Measurements from ENCODE around the gene ECHDC3. TPM values are rescaled to one million over a fixed set of nuclear protein-coding genes. Genes with fewer than 3 reads are reported as not detected.
A peak's percentile ranks its signal among the peaks of the same experiment; 100 is the strongest.

Gene ECHDC3
- total RNA-seq, 1 donor from 2014 or later = 4.0 TPM

GRCh38 chr10:11713186-11713743 is 28.9 kb upstream of the ECHDC3 start:
- no peaks in the 10 kb centered on the region for H3K36me3 Mint-ChIP-seq
- H3K4me1 Mint-ChIP-seq (ENCODE audit: unreplicated experiment) = peaks cover 6% of the 10 kb centered on the region
- no peak for TF ChIP-seq CTCF (conservative IDR thresholded peaks at IDR 0.05)
- no peaks in the 10 kb centered on the region for H3K9me3 Mint-ChIP-seq
- DNase-seq (ENCODE audit: extremely low spot score, unreplicated experiment) = no peak
- no peak overlapping the region for H3K4me3 Mint-ChIP-seq
- no peaks in the 10 kb centered on the region for H3K27me3 Mint-ChIP-seq
- H3K27ac Mint-ChIP-seq = peak overlapping the region; percentile 25

- Mint-ChIP-seq H3K27ac (no peak overlapping the region), H3K36me3 (no peaks in the 10 kb centered on the region), H3K4me3 (no peak overlapping the region), H3K9me3 (no peaks in the 10 kb centered on the region), H3K4me1 (ENCODE audit: unreplicated experiment) (peaks cover 5% of the 10 kb centered on the region), H3K27me3 (no peaks in the 10 kb centered on the region)
- no peak for DNase-seq (ENCODE audit: extremely low spot score, unreplicated experiment)
- no peak for TF ChIP-seq CTCF (conservative IDR thresholded peaks at IDR 0.05)
Measured at GRCh38 chr10:11713963-11714362, 28.2 kb upstream of the ECHDC3 start.

GRCh38 chr10:11714750-11715365 is 27.3 kb upstream of the ECHDC3 start:
- Mint-ChIP-seq H3K36me3 (no peaks in the 10 kb centered on the region), H3K9me3 (no peaks in the 10 kb centered on the region), H3K27me3 (no peaks in the 10 kb centered on the region), H3K4me1 (ENCODE audit: unreplicated experiment) (peaks cover 5% of the 10 kb centered on the region), H3K4me3 (no peak overlapping the region), H3K27ac (no peak overlapping the region)
- no peak for DNase-seq (ENCODE audit: extremely low spot score, unreplicated experiment)
- TF ChIP-seq CTCF (conservative IDR thresholded peaks at IDR 0.05) = no peak

GRCh38 chr10:11715815-11716494 is 26.2 kb upstream of the ECHDC3 start:
- Mint-ChIP-seq H3K27me3 (no peaks in the 10 kb centered on the region), H3K4me3 (no peak overlapping the region), H3K4me1 (ENCODE audit: unreplicated experiment) (peaks cover 5% of the 10 kb centered on the region), H3K36me3 (no peaks in the 10 kb centered on the region), H3K9me3 (no peaks in the 10 kb centered on the region), H3K27ac (peak overlapping the region; percentile 63)
- DNase-seq (ENCODE audit: extremely low spot score, unreplicated experiment) = no peak
- TF ChIP-seq CTCF (conservative IDR thresholded peaks at IDR 0.05) = no peak

GRCh38 chr10:11716686-11717085 is 25.5 kb upstream of the ECHDC3 start:
- H3K9me3 Mint-ChIP-seq = no peaks in the 10 kb centered on the region
- no peaks in the 10 kb centered on the region for H3K36me3 Mint-ChIP-seq
- H3K27me3 Mint-ChIP-seq = no peaks in the 10 kb centered on the region
- no peak overlapping the region for H3K27ac Mint-ChIP-seq
- peaks cover 5% of the 10 kb centered on the region for H3K4me1 Mint-ChIP-seq (ENCODE audit: unreplicated experiment)
- DNase-seq (ENCODE audit: extremely low spot score, unreplicated experiment) = no peak
- no peak overlapping the region for H3K4me3 Mint-ChIP-seq
- no peak for TF ChIP-seq CTCF (conservative IDR thresholded peaks at IDR 0.05)

All from type B pancreatic cell (in vitro differentiated cells).